H1 (cell line): ENCODE data around the gene PAX6. TPM values are rescaled to one million over a fixed set of nuclear protein-coding genes. Genes with fewer than 3 reads are reported as not detected.

ENCODE experiments used
- CBX8 ChIP-seq: fragments of 300-800, 300-1000 bp; sonication (generic); IDR thresholded peaks from 2 replicates; pipeline ENCODE4 v1.7.1; 2016; ENCODE audit warnings: low read depth, low read length, borderline replicate concordance
- CHD7 ChIP-seq: fragments of 300-600 bp; sonication (generic); IDR thresholded peaks from 2 replicates; pipeline ENCODE4 v1.7.1; 2012; ENCODE audit warnings: low read length, moderate library complexity, mild to moderate bottlenecking, inconsistent platforms; ENCODE audit not compliant: insufficient replicate concordance
- MAX ChIP-seq: IDR thresholded peaks from 2 replicates; pipeline ENCODE4 v1.6.1; 2012; ENCODE audit warnings: inconsistent platforms
- POU5F1 ChIP-seq: IDR thresholded peaks from 2 replicates; pipeline ENCODE4 v1.6.1; 2011; ENCODE audit warnings: low read depth, mild to moderate bottlenecking, low read length, moderate library complexity
- TCF12 ChIP-seq: IDR thresholded peaks from 2 replicates; pipeline ENCODE4 v1.6.1; 2011; ENCODE audit warnings: low read depth, mild to moderate bottlenecking, low read length
- polyA plus RNA-seq, 7 experiments: library from polyadenylated mRNA; depleted of rRNA in 3 of 7; stranded (reverse) in 5 of 7; unstranded in 2 of 7; fragments of >200 nt in 5 of 7; fragments of 200-250 nt in 2 of 7; gene quantifications; 1 replicate in 5 of 7; 2 replicates in 1 of 7; 4 replicates in 1 of 7; pipeline versions ENCODE4 v1.2.1 to v1.2.3, GENCODE V29; 2011 to 2013; ENCODE audit warnings: missing spikeins in 2 of 7, mixed read lengths in 2 of 7
- total RNA-seq: library from RNA; stranded (reverse); fragmentation: NEBNext Ultra II Directional; extraction: Animal tissue kit (Norgen Biotek cat#: 25700); gene quantifications from 2 replicates; pipeline ENCODE4 v1.2.1, GENCODE V29; 2021

Gene PAX6
- total and polyA plus RNA-seq, 2 of the 8 experiments (the other 6 are each of a cell fraction or from before 2014, with no cell fraction given) = 0.30 to 0.65 TPM

GRCh38 chr11:31798554-31799434 is 12.3 kb downstream of the PAX6 start (continued):
- no peak for TF ChIP-seq CHD7
- no peak for TF ChIP-seq CBX8
- TF ChIP-seq MAX = peak; percentile 74
- TF ChIP-seq POU5F1 = no peak; the same call in 1 of the 2 replicates
- TF ChIP-seq TCF12 = 0 out of 2 replicates have a peak, but pooled peaks have one; percentile 17
- TF ChIP-seq, all 59 proteins: peak for 15
